HG03571 (cell line): ENCODE results near the gene ATP8A2.

Source experiments
- ATAC-seq: cut with Tn5 transposase; IDR thresholded peaks from one replicate; pipeline ENCODE4 v1.9.1; 2021; ENCODE audit not compliant: unreplicated experiment

ATP8A2 gene

GRCh38 chr13:25380741-25381324 is 9.1 kb downstream of the ATP8A2 start:
- ATAC-seq = no peak

GRCh38 chr13:25384758-25385410 is 13.1 kb downstream of the ATP8A2 start:
- no peak for ATAC-seq

GRCh38 chr13:25391932-25392331 is 20.2 kb downstream of the ATP8A2 start:
- no peak for ATAC-seq

GRCh38 chr13:25394402-25395060 is 22.8 kb downstream of the ATP8A2 start:
- ATAC-seq = no peak

GRCh38 chr13:25397763-25398162 is 26.0 kb downstream of the ATP8A2 start:
- no peak for ATAC-seq

GRCh38 chr13:25400925-25401324 is 29.2 kb downstream of the ATP8A2 start:
- no peak for ATAC-seq

GRCh38 chr13:25401958-25402357 is 30.2 kb downstream of the ATP8A2 start:
- no peak for ATAC-seq

GRCh38 chr13:25406377-25406776 is 34.6 kb downstream of the ATP8A2 start:
- no peak for ATAC-seq

GRCh38 chr13:25409938-25410337 is 38.2 kb downstream of the ATP8A2 start:
- ATAC-seq = no peak

GRCh38 chr13:25415241-25415640 is 43.5 kb downstream of the ATP8A2 start:
- no peak for ATAC-seq

- ATAC-seq = no peak
Measured at GRCh38 chr13:25417535-25417934, 45.8 kb downstream of the ATP8A2 start.

- ATAC-seq = no peak
Measured at GRCh38 chr13:25420161-25420560, 48.4 kb downstream of the ATP8A2 start.

- ATAC-seq = no peak
Measured at GRCh38 chr13:25421612-25422011, 49.8 kb downstream of the ATP8A2 start.

- ATAC-seq = no peak
Measured at GRCh38 chr13:25422153-25422552, 50.4 kb downstream of the ATP8A2 start.

- ATAC-seq = no peak
Measured at GRCh38 chr13:25423831-25424230, 52.1 kb downstream of the ATP8A2 start.

GRCh38 chr13:25429466-25429865 is 57.7 kb downstream of the ATP8A2 start:
- no peak for ATAC-seq

- ATAC-seq = no peak
Measured at GRCh38 chr13:25432691-25433090, 60.9 kb downstream of the ATP8A2 start.

- ATAC-seq = no peak
Measured at GRCh38 chr13:25440061-25440460, 68.3 kb downstream of the ATP8A2 start.

GRCh38 chr13:25446261-25446660 is 74.5 kb downstream of the ATP8A2 start:
- ATAC-seq = no peak

GRCh38 chr13:25447396-25447795 is 75.6 kb downstream of the ATP8A2 start:
- ATAC-seq = no peak

- no peak for ATAC-seq
Measured at GRCh38 chr13:25453850-25454365, 82.1 kb downstream of the ATP8A2 start.

GRCh38 chr13:25455146-25455545 is 83.4 kb downstream of the ATP8A2 start:
- no peak for ATAC-seq
